Muscle of back (tissue), 13 donors: Measurements from ENCODE around the gene DPP8. TPM values are rescaled to one million over a fixed set of nuclear protein-coding genes. Genes with fewer than 3 reads are reported as not detected.
"Not testable (repeated sequence)": the region's sequence is repeated elsewhere in the genome, so short reads cannot be mapped to it uniquely, and the experiment has no call there.

Experiments used
- DNase-seq, 3 donors: peaks; one replicate each; pipeline versions ENCODE4 v3.0.0 to v3.0.0-alpha.2; 2013
- long read RNA-seq, 9 donors: transcript quantifications; one replicate each; lab custom pipeline, GENCODE V29; 2026
- polyA plus RNA-seq, 10 donors: library from polyadenylated mRNA; unstranded; fragments of 120-200 nt; gene quantifications; one replicate each; pipeline ENCODE4 v1.2.1, GENCODE V29; 2013; ENCODE audit not compliant: insufficient read length in 10 of 10

The DPP8 gene
- polyA plus RNA-seq: 10 to 100 TPM; 15.0 to 27.8 (median 20.5) TPM
- long read RNA-seq, donor 1, partial matches to known transcripts: 0 of 1 reads
- long read RNA-seq, donor 1, other reads (novel, unspliced or antisense): 0 of 1 reads
- long read RNA-seq, donor 2, partial matches to known transcripts: 0 of 2 reads
- long read RNA-seq, donor 2, other reads (novel, unspliced or antisense): 0 of 2 reads
- long read RNA-seq, donor 3: 0 reads
- long read RNA-seq, donor 4, partial matches to known transcripts: 0 of 15 reads
- long read RNA-seq, donor 4, other reads (novel, unspliced or antisense): 14 of 15 reads
- long read RNA-seq, donor 5, partial matches to known transcripts: 9 of 12 reads
- long read RNA-seq, donor 5, other reads (novel, unspliced or antisense): 0 of 12 reads
- long read RNA-seq, donor 6, partial matches to known transcripts: 123 of 165 reads
- long read RNA-seq, donor 6, other reads (novel, unspliced or antisense): 40 of 165 reads
- long read RNA-seq, donor 7, partial matches to known transcripts: 7 of 7 reads
- long read RNA-seq, donor 7, other reads (novel, unspliced or antisense): 0 of 7 reads
- long read RNA-seq, donor 8: 0 reads
- long read RNA-seq, donor 9: 0 reads

DNA sequence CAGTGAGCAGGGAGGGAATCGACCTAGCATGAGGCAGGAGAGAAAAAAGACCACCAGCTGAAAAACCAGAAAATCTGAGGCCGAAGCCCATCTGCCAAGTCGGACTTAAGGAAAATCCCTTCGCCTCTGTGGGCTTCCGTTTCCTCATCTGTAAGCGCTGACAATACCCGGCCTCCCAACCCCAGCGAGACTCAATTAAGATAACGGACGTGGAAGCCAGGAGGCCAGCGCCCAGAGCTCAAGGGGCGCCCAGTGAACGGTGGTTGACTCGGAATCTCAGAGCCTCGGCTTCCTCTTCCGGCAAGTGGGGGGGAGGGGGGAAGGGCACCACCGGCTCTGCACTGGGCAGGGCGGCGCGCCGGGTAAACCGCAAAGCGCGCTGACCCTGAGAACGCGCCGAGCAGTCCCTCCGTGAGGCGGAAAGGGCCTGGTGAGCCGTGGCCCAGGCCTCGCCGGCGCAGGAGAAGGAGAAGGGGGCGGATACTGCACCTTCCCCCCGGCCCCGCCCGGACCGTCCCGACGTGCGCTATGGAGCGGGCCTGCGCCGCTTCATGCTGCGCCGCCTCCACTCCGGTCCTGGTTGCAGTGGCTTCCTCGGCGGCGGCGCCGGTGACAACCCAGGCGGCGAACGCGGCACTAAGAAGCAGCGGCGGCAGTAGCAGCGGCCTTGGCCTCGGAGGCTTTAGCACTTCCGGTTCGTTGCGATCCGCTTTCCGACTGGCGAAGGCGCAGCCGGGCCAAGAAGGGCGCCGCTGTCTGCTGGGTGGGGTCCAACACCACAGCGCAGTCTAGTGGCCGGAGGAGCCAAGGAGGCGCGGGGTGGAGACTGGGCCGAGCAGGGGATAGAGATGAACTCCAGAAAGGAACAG is at the start of gene DPP8:
Gene DPP8 (minus strand): TSS at position 693 of the 869 bp plus-strand sequence. CDS start 5,136 bp downstream, outside the sequence.
- DNase-seq: peak; percentile 94 to 98 (median 95)

- DNase-seq: no peak
Measured at GRCh38 chr15:65561934-65562333, 44.4 kb upstream of the DPP8 start.

DNA sequence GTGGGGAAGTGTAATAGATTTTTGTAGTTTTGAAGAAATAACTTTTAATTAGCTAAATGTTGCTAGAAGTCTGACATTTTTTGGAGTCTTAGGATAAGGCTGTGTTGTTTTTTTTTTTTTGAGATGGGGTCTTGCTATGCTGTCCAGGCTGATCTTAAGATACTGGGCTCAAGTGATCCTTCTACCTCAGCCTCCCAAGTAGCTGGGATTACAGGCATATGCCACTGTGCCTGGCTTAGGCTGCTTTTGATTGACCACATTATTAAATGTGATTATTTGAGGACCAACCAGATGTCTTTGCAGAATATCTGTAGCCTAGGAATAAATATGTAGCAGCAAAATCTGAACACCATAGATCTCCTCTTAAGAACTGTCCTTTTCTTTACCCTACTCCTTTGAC is 42.5 kb upstream of the DPP8 start:
- DNase-seq: no peak

- no peak for DNase-seq
Measured at GRCh38 chr15:65558997-65559760, 41.7 kb upstream of the DPP8 start.

- no peak for DNase-seq
Measured at GRCh38 chr15:65558336-65558735, 40.8 kb upstream of the DPP8 start.

DNA sequence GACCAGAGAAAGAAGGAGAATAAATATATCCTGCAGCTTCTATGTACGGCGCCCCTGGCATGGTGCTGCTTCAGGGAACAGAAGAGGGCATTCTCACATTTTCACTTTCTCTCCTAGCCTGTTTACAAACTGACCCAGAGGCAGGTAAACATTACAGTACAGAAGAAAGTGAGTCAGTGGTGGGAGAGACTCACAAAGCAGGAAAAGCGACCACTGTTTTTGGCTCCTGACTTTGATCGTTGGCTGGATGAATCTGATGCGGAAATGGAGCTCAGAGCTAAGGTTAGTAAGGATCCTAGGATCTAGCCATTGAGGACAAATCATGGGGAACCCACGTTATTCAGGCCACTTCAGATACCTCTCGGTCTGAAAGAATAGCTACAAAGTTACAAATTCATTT is 39.1 kb upstream of the DPP8 start:
- no peak for DNase-seq

DNA sequence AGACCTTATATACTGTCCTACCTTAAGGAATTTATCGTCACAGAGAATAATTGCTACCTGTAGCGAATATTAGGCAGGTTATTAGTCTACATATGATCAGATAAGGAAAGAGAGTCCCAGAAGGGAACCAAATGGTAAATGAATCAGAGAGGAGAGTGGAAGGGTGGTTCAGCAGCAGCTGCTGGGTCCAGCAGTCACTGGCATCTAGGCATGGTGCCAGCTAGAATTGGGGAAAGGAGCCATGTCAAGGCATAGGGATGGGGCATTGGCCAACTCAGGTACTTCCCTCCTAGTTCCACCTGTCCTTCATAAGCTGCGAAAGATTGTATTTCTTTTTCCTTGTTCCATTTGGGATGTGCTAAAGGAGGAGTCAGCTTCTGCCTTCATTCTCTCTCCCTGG is 36.2 kb upstream of the DPP8 start:
- DNase-seq: no peak

- DNase-seq: not testable (repeated sequence)
Measured at GRCh38 chr15:65552851-65553250, 35.4 kb upstream of the DPP8 start.

GRCh38 chr15:65551183-65551582 is 33.7 kb upstream of the DPP8 start:
- no peak for DNase-seq

DNA sequence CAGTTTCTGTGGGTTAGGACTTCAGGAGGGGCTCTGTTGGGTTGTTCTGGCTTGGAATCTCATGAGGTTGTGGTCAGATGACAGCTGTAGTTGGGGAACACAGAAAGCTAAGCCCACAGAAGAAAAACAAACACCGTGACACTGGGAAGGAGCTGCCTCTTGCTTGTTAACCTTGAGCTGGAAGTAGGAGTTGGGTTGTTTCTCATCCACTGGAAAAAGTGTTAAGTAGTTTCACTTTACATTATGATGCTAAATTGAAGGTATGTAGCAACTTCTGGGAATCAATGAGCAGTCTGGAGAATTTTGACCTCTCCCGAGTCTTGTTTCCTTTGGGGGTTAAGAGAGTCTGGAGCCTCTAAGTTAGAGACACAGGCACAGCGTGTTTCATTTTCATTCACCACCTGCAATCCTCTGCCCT is 33.2 kb upstream of the DPP8 start:
- DNase-seq: no peak

DNA sequence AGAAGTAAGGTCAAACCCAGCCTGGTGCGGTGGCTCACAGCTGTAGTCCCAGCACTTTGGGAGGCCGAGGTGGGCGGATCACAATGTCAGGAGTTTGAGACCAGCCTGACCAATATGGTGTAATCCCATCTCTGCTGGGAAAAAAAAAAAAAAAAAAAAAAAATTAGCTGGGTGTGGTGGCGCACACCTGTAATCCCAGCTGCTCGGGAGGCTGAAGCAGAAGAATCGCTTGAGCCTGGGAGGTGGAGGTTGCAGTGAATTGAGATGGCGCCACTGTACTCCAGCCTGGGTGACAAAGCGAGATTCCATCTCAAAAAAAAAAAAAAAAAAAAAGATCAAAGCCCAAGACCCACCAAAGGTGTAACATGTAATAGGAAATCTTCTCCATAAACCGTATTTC is 31.8 kb upstream of the DPP8 start:
- not testable (repeated sequence) for DNase-seq

GRCh38 chr15:65547841-65548240 is 30.4 kb upstream of the DPP8 start:
- no peak for DNase-seq

GRCh38 chr15:65541231-65541820 is 23.8 kb upstream of the DPP8 start:
- DNase-seq: no peak

DNA sequence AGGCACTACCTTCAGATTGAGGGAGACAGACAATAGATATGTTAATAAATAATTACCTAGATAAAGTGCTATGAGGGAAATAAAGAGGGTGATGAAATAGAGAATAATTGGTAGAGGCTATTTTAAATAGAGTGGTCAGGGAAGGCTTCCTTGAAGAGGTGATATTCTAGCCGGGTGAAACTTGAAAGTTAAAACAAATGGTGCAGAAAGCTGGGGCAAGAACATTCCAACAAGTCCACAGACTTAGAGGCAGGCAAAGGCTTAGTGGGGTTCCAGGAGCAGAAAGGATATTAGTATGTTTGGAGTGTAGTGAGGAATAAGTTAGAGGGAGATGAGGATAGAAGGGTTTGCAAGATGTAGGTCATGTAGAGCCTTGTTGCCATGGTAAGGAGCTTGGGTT is 22.8 kb upstream of the DPP8 start:
- DNase-seq: no peak

DNA sequence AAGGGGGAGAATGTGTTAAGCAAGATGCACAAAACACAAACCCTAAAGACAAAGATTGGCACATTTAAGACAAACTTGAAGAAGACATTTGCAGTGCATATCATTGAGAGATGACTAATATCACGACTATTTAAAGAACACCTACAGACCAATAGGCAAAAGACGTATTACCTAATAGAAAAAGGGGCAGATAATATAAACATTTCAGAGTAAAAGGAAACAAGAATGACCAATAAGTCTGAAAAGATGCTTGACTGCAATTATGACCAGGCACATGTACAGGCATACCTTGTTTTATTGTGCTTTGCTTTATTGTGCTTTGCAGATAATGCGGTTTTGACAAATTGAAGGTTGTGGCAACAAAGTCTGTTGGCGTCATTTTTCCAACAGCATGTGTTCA is 17.7 kb upstream of the DPP8 start:
- DNase-seq: no peak

DNA sequence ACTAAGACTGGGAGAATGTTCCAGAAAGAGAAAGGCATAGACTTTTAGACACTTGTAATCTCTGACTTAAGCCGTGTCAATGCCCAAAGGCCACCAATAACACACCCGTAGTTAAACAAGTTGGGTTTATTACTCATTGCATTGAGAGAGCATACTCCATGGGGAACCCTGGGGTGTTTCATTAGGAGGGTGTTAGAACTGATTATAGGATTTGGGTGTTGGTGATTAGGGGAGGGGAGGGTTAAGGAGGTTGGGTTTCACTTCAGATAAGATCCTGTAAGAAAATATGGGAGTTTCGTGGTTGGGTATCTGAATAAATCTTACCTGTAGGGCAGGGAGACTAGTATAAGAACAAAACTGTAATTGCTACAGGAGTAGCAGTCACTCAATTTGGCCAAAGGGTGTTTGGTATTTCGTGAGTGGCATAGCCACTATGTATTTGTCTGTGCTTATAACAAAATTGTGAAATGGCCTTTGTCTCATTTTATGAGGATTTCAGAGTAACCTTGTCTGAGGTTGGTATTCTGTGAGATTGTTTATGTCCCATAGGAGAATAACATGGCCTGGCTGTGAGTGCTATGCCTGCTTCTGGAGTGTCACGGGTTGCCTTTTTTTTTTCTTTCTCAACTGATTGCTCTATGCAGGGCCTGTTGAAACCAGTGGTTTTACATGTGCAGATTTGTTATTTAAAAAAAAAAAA is 15.7 kb upstream of the DPP8 start:
- no peak for DNase-seq

DNA sequence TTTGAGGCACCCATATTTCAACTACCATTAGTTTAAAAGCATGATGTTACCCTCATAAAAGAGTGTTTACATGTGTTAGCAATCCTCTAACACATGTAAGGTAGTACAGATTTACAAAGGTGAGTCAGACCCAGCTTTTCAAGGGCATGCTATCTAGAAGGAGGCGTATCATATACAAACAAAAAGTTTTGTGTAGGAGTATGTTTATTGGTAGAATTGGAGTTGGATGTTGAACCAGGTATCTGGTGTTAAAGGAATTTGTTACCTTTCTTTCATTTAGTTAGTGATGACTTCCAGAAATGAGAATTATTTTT is 15.2 kb upstream of the DPP8 start:
- no peak for DNase-seq

DNA sequence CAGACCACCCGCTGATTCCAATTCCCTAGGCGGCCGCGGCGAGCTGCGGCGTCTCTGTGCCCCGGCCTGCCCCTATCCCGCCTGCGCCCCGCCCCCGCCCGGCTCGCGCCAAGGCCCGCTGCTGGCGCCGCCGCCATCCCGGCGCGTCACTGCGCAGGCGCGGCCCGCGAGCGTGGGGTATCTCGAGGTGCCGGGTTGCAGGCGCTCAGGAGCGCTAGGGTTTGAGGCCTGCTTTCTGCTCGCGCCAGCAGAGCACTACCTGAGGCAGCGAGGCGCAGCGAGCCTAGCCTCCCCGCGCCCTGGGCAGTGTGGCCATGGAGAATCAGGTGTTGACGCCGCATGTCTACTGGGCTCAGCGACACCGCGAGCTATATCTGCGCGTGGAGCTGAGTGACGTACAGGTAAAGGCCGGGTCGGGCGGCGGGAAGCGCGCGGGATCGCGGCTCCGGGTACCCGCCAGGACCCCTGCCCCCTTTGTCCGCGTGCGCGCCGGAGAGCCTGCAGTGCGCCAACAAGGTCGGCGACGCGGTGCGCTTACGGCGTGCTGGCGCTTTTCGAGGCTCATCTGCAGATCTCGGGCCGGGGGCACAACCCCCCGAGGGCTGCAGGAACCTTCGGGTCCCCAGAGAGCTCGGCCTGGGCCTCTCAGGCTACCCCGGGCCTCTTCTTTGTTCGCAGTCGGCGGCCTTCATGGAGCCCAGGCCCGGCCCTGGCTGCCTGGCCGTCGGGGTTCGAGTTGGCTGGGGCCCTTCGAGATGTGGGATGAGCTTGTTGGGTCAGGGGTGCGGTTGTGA is 13.0 kb upstream of the DPP8 start, which contains the start of gene HACD3:
Gene HACD3 (plus strand): TSS at position 146 of the 794 bp plus-strand sequence. CDS start 169 bp downstream, at position 315.
- peak; percentile 80 to 91 (median 88) for DNase-seq

DNA sequence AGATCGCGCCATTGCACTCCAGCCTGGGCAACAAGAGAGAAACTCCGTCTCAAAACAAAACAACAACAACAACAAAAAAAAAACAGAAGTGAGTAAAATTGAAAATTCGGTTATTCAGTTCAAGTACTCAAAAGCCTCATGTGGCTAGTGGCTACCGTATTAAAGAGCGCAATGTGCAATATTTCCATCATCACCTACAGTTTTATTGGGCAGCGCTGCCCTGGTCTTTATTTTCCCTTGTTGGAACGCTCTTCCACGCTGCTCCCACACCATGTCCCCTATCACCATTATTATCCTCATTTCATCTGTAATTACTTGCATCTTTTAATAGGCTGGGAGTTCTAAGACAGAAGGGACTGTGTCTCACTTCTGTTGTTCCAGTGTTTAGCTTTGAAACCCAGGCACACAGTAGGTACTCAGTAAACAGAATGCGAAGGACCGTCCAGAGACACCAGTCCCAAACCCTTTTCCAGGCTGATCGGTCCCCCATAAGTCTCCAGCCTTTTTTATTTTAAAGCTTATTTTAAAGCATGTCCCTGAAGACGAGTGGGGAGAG is 12.4 kb upstream of the DPP8 start:
- no peak for DNase-seq
